Loucy (cell line): Measurements from ENCODE around the gene FAM13A.

Experiments used
- EZH2phosphoT487 ChIP-seq: fragments of 200-600 bp; IDR thresholded peaks from 2 replicates; pipeline ENCODE4 v1.6.1; 2018; ENCODE audit warnings: antibody characterized with exemption, mild to moderate bottlenecking, moderate library complexity, borderline replicate concordance
- TF ChIP-seq, protein P1 (sequence below): fragments of 200-600 bp; sonication (generic); conservative IDR thresholded peaks from 2 replicates; pipeline ENCODE4 v1.5.1; 2014; ENCODE audit warnings: mild to moderate bottlenecking, antibody characterized with exemption, low read length

DNA sequence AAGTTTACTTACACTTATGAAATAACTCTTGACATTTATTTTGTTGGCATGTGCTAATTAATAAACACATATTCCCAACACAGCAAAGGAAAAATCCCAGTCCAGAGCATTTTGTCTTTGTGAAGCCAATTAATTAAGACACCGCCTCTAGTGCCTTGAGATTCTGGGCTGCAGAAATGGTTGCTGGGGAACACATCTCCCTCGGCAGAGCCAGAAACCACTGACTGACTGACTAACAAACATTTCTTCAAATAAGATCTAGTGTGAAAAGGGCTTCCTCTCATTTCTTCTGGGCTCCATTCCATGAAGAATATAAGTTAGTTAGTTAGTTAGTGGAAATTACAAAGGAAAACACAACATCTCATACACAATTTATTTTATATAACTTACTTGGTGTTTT lies 331.0 kb downstream of the FAM13A start:
- no peak for TF ChIP-seq EZH2phosphoT487
- TF ChIP-seq, protein P1, sequence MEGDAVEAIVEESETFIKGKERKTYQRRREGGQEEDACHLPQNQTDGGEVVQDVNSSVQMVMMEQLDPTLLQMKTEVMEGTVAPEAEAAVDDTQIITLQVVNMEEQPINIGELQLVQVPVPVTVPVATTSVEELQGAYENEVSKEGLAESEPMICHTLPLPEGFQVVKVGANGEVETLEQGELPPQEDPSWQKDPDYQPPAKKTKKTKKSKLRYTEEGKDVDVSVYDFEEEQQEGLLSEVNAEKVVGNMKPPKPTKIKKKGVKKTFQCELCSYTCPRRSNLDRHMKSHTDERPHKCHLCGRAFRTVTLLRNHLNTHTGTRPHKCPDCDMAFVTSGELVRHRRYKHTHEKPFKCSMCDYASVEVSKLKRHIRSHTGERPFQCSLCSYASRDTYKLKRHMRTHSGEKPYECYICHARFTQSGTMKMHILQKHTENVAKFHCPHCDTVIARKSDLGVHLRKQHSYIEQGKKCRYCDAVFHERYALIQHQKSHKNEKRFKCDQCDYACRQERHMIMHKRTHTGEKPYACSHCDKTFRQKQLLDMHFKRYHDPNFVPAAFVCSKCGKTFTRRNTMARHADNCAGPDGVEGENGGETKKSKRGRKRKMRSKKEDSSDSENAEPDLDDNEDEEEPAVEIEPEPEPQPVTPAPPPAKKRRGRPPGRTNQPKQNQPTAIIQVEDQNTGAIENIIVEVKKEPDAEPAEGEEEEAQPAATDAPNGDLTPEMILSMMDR: no peak
